ENCODE measurements around the gene L1TD1. TPM values are rescaled to one million over a fixed set of nuclear protein-coding genes. Genes with fewer than 3 reads are reported as not detected.
"Not testable (repeated sequence)": the region's sequence is repeated elsewhere in the genome, so short reads cannot be mapped to it uniquely, and the experiment has no call there.

The L1TD1 gene
- total RNA-seq, 1 donor from 2014 or later: 0.29 TPM

GRCh38 chr1:62207187-62207586 lies 12.5 kb downstream of the L1TD1 start:
- DNase-seq (ENCODE audit: low spot score): no peak

DNA sequence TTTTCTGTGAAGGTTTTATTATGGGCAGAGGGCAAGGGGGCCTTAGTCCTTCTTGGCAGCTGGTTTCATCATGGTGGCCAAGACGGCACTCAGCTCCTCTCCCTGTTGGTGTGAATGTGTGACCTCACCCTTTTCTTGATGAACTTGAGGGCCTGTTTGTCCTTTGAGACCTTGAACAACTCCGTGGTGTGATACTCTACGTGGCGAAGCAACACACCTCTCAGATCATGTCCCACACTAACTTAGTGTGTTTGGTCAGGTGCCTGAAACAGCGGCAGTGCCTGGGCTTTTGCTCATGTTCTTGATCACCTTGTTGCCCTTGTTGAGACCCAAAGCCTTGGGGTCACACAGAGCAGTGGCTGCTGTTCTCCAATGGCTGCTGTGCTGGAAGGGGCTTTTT lies 13.4 kb downstream of the L1TD1 start:
- no peak for DNase-seq (ENCODE audit: low spot score)

GRCh38 chr1:62208970-62209369 lies 14.3 kb downstream of the L1TD1 start:
- DNase-seq (ENCODE audit: low spot score): no peak

DNA sequence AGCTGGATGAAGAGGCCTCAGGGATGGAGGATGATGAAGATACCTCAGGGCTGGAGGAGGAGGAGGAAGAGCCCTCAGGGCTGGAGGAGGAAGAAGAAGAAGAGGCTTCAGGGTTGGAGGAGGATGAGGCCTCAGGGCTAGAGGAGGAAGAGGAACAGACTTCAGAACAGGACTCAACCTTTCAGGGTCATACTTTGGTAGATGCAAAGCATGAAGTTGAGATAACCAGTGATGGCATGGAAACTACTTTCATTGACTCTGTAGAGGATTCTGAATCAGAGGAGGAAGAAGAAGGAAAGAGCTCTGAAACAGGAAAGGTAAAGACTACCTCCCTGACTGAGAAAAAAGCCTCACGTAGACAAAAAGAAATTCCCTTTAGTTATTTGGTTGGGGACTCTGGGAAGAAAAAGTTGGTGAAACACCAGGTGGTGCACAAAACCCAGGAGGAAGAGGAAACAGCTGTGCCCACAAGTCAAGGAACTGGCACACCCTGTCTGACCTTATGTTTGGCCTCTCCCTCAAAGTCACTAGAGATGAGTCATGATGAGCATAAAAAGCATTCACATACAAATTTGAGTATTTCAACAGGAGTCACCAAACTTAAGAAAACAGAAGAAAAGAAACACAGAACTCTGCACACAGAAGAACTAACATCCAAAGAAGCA lies 15.4 kb downstream of the L1TD1 start:
- no peak for DNase-seq (ENCODE audit: low spot score)

DNA sequence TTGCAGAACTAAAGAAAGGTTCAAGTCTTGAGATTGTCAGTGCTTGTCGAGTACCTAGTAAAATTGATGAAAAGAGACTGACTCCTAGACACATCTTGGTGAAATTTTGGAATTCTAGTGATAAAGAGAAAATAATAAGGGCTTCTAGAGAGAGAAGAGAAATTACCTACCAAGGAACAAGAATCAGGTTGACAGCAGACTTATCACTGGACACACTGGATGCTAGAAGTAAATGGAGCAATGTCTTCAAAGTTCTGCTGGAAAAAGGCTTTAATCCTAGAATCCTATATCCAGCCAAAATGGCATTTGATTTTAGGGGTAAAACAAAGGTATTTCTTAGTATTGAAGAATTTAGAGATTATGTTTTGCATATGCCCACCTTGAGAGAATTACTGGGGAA lies 16.3 kb downstream of the L1TD1 start:
- DNase-seq (ENCODE audit: low spot score): no peak

- no peak for DNase-seq (ENCODE audit: low spot score)
These were observed 17.8 kb downstream of the L1TD1 start for GRCh38 chr1:62212411-62212810.

DNA sequence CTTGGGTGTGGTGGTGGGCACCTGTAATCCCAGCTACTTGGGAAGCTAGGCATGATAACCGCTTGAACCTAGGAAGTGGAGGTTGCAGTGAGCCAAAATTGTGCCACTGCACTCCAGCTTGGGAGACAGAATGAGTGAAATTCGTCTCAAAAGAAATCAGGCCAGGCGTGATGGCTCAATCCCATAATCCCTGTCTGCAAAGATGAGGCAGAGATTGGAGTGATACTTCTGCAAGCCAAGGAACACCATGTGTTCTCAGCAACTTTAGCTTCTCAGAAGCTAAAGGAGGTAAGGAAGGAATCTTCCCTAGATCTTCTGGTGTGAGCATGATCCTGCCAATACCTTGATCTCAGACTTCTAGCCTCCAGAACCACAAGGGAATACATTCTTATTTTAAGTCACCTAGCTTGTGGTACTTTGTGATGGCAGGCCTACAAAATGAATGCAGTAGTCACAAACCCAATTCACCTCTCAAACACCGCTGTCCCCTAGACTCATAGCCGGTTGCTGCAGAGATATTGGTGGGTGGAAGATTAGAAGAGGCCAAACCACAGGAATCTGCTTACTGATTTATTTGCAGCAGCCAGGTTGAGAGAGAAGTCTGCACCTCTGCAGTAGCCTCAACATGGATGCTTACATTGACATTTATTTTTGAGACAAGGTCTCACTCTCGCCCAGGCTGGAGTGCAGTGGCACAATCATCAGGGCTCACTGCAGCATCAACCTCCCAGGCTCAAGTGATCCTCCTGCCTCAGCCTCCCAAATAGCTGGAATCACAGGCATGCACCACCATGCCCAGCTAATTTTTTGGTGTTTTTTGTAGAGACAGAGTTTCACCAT lies 18.6 kb downstream of the L1TD1 start:
- no peak for DNase-seq (ENCODE audit: low spot score)

GRCh38 chr1:62218604-62219003 lies 24.0 kb downstream of the L1TD1 start:
- no peak for DNase-seq (ENCODE audit: low spot score)

DNA sequence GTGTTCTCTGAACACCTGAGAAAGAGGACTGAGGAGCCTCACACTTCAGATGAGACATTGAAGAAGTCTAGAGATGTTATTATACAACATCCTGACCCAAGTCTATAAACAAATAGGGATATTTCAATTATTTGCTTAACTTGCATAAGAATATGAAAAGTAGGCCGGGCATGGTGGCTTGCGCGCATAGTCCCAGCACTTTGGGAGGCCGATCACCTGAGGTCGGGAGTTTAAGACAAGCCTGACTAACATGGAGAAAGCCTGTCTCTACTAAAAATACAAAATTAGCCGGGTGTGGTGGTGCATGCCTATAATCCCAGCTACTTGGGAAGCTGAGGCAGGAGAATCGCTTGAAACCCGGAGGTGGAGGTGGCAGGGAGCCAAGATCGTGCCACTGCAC lies 25.8 kb downstream of the L1TD1 start:
- DNase-seq (ENCODE audit: low spot score): not testable (repeated sequence)

- no peak for DNase-seq (ENCODE audit: low spot score)
These were observed 26.5 kb downstream of the L1TD1 start for GRCh38 chr1:62221171-62221570.

GRCh38 chr1:62222321-62222720 lies 27.7 kb downstream of the L1TD1 start:
- no peak for DNase-seq (ENCODE audit: low spot score)

GRCh38 chr1:62224182-62224581 lies 29.5 kb downstream of the L1TD1 start:
- DNase-seq (ENCODE audit: low spot score): no peak

- no peak for DNase-seq (ENCODE audit: low spot score)
These were observed 32.8 kb downstream of the L1TD1 start for GRCh38 chr1:62227496-62227895.

DNA sequence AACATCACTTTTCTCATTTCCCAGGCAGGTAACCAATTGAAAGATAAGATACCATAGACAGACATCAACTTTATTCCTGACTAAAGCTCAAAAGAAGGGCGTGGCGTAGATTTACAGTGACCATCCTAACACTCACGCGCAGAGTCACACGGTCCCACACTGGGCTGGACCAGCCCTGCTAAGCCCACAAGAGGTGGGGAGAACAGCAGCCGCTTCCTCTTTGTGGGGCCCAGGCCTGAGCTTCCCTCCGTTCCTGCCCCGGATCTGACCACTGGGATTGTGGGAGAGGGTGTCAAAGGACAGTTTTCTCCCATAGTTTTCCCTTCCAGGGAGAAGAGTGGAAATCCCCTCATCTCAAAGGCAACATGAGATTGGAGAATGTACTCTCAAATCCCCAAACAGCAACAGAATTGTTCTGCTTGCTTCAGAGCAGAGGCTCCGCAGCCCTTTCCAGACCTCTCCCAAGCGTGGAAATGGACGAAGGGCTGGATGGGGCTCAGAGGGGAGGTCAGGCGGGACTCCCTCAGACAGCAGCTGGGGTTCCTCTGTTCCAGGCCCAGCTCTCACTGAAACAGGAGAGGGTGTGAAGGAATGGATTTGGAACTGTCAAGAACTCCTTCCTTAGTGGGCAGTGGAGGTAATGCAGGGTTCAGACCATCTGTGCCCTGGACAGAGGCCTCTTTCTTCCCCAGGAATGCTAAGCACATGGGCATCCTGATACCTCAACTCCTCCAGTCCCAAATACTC lies 33.7 kb downstream of the L1TD1 start:
- DNase-seq (ENCODE audit: low spot score): no peak

DNA sequence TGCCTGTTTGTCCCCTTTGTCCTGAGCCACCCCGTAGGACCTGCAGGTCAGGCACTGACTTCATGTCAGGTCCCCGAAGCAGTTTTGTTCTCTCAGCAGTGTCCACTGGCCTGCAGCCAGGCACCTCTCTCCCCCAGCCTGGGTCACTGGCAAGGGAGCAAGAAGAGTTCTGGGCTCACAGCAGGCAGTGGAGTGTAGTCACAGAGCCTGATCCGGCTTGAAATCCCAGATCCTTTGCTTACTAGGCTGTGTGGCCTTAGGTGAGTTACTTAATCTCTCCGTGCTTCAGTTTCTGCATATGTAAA lies 34.2 kb downstream of the L1TD1 start:
- DNase-seq (ENCODE audit: low spot score): no peak

DNA sequence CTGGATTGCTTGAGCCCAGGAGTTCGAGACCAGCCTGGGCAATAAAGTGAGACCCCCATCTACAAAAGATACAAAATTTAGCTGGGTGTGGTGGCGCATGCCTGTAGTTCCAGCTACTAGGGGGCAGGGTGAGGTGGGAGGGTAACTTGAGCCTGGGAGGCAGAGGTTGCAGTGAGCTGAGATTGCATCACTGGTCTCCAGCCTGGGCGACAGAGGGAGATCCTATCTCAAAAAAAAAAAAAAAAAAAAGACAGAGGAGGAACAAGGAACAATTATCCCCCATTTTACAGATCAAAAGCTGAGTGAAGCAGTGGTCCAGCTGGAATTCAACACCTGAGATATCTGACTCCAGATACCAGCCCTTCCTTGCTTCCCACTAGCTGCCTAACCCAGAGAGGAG lies 34.8 kb downstream of the L1TD1 start:
- DNase-seq (ENCODE audit: low spot score): no peak

DNA sequence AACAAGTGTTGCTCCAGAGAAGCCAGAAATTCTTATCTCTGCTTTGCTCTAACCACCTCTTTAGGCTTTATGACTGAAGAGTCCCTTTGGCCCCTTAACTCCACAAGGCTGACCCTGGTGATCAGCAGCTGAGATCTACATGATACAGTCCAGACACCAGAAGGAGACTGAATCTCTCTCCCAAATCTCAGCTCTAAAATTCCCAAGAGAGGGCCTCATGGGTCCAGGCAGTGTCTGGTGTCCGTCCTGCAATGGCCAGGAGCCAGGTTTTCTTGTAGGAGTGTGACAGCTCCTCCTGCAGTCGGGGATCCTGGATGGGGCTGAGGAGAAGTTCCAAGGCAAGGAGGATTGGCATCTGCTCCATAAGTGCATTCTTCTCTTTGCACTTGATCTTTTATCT lies 35.3 kb downstream of the L1TD1 start:
- no peak for DNase-seq (ENCODE audit: low spot score)

DNA sequence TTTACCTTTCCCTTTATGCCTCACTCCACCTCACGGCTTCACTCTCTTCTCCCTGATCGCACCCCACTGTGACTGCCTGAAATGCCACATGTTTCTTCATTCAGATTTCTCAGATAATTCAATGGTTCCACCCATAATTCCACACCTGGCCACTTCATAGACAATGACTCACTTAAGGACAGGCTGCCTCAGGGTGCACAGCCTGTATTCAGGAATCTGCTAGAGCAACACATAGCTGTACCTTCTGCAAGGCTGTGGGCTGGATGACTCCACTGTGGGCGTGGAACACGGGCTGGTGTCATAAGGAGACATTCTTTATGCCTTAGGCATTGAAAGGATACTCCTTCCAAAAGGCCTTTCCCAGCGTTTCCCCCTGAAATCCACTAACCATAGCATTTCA lies 36.1 kb downstream of the L1TD1 start:
- no peak for DNase-seq (ENCODE audit: low spot score)

GRCh38 chr1:62232871-62233278 lies 38.2 kb downstream of the L1TD1 start:
- no peak for DNase-seq (ENCODE audit: low spot score)

- no peak for DNase-seq (ENCODE audit: low spot score)
These were observed 39.3 kb downstream of the L1TD1 start for GRCh38 chr1:62233926-62234450.

- DNase-seq (ENCODE audit: low spot score): no peak
These were observed 40.0 kb downstream of the L1TD1 start for GRCh38 chr1:62234688-62235087.

DNA sequence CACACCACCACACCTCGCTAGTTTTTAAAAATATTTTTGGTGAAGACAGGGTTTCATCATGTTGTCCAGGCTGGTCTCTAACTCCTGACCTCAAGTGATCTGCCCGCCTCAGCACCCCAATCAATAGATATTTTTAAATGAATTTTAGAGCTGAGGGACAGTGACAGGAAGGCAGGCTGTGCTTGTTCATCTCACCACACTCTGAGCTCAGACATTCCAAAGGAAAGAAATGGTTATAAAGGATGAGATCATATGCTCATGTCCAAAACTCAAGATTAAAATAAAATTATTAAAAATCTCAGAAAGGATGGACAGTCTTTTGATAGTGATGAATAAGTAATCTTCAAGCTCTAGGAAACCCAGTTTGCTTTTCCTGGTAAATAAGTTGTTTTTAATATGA lies 40.9 kb downstream of the L1TD1 start:
- no peak for DNase-seq (ENCODE audit: low spot score)

GRCh38 chr1:62237361-62237760 lies 42.7 kb downstream of the L1TD1 start:
- no peak for DNase-seq (ENCODE audit: low spot score)

Measured in mucosa of gallbladder (tissue), 1 donor.